ENCODE measurements around the gene EFCAB12.

GRCh38 chr3:129387487-129387886 is 40.9 kb downstream of the EFCAB12 start:
- TF ChIP-seq, protein P1, sequence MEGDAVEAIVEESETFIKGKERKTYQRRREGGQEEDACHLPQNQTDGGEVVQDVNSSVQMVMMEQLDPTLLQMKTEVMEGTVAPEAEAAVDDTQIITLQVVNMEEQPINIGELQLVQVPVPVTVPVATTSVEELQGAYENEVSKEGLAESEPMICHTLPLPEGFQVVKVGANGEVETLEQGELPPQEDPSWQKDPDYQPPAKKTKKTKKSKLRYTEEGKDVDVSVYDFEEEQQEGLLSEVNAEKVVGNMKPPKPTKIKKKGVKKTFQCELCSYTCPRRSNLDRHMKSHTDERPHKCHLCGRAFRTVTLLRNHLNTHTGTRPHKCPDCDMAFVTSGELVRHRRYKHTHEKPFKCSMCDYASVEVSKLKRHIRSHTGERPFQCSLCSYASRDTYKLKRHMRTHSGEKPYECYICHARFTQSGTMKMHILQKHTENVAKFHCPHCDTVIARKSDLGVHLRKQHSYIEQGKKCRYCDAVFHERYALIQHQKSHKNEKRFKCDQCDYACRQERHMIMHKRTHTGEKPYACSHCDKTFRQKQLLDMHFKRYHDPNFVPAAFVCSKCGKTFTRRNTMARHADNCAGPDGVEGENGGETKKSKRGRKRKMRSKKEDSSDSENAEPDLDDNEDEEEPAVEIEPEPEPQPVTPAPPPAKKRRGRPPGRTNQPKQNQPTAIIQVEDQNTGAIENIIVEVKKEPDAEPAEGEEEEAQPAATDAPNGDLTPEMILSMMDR (IDR thresholded peaks at IDR 0.05) = no peak
- TF ChIP-seq POLR2AphosphoS5 (IDR thresholded peaks at IDR 0.05) = no peak
- no peak for TF ChIP-seq POLR2A (IDR thresholded peaks at IDR 0.05)

Measured in gastroesophageal sphincter (tissue), 3 donors.